Natural killer cell treated with Interleukin-12 subunit alpha and Interleukin-12 subunit beta and Interleukin-15 and Interleukin-18, amount 100 ng/mL, for 72 hours (primary cell): ENCODE data around the gene ITPRID2. TPM values are rescaled to one million over a fixed set of nuclear protein-coding genes. Genes with fewer than 3 reads are reported as not detected.

Experiments
- ATAC-seq, 2 donors: fragments of 150-1000 bp; cut with Tn5 transposase in 1 of 2; sonication (Bioruptor Pico), chemical (Tn5 transposase) in 1 of 2; 2 replicates each; pipeline ENCODE4 v1.10.0; 2021
- DNase-seq: peaks from one replicate; pipeline ENCODE4 v3.0.0; 2022; ENCODE audit warnings: low spot score
- H3K27ac Mint-ChIP-seq, 2 donors: 1 replicate in 1 of 2; 2 replicates in 1 of 2; pipeline ENCODE4 v1.8.0; 2022; ENCODE audit warnings: mixed read lengths in 2 of 2, mild to moderate bottlenecking in 1 of 2, moderate library complexity in 1 of 2
- H3K27me3 Mint-ChIP-seq, 2 donors: 1 replicate in 1 of 2; 2 replicates in 1 of 2; pipeline ENCODE4 v1.8.0; 2022; ENCODE audit warnings: mixed read lengths in 2 of 2
- H3K36me3 Mint-ChIP-seq: one replicate; pipeline ENCODE4 v1.8.0; 2022; ENCODE audit warnings: mixed read lengths
- H3K4me1 Mint-ChIP-seq, 2 donors: 1 replicate in 1 of 2; 2 replicates in 1 of 2; pipeline ENCODE4 v1.8.0; 2022; ENCODE audit warnings: low read depth in 2 of 2, mixed read lengths in 2 of 2, mild to moderate bottlenecking in 1 of 2
- H3K4me3 Mint-ChIP-seq: one replicate; pipeline ENCODE4 v1.8.0; 2022; ENCODE audit warnings: mixed read lengths
- H3K9me3 Mint-ChIP-seq: 2 replicates; pipeline ENCODE4 v1.8.0; 2022; ENCODE audit warnings: mixed read lengths
- total RNA-seq, 2 donors: library from RNA; stranded (reverse); gene quantifications; one replicate each; pipeline ENCODE4 v1.2.3, GENCODE V29; 2022

ITPRID2 gene
- total RNA-seq, 2 donors from 2014 or later = 53.4 to 79.7 TPM

GRCh38 chr2:181859803-181860202 is 31.7 kb upstream of the ITPRID2 start:
- Mint-ChIP-seq H3K27ac (no peak overlapping the region), H3K4me3 (no peak overlapping the region), H3K36me3 (no peaks in the 10 kb centered on the region), H3K9me3 (no peaks in the 10 kb centered on the region), H3K4me1 (no peaks in the 10 kb centered on the region), H3K27me3 (peaks cover 11 to 28% of the 10 kb centered on the region in 2 donors)
- DNase-seq (no peak), ATAC-seq (no peak)

- Mint-ChIP-seq H3K9me3 (no peaks in the 10 kb centered on the region), H3K4me1 (no peaks in the 10 kb centered on the region), H3K4me3 (no peak overlapping the region), H3K36me3 (no peaks in the 10 kb centered on the region), H3K27me3 (peaks cover 15 to 28% of the 10 kb centered on the region in 2 donors), H3K27ac (no peak overlapping the region)
- no peak for DNase-seq
- no peak for ATAC-seq
Observed at GRCh38 chr2:181861379-181861778, 30.2 kb upstream of the ITPRID2 start.

- Mint-ChIP-seq H3K4me3 (no peak overlapping the region), H3K27me3 (peaks cover 12 to 31% of the 10 kb centered on the region in 2 donors), H3K36me3 (no peaks in the 10 kb centered on the region), H3K27ac (no peak overlapping the region), H3K9me3 (no peaks in the 10 kb centered on the region), H3K4me1 (no peaks in the 10 kb centered on the region)
- ATAC-seq (no peak), DNase-seq (no peak)
Observed at GRCh38 chr2:181862583-181863281, 28.8 kb upstream of the ITPRID2 start.

GRCh38 chr2:181872178-181872577 is 19.4 kb upstream of the ITPRID2 start:
- Mint-ChIP-seq H3K4me1 (no peaks in the 10 kb centered on the region), H3K9me3 (peaks cover 4% of the 10 kb centered on the region), H3K36me3 (no peaks in the 10 kb centered on the region), H3K27me3 (peaks cover 13 to 25% of the 10 kb centered on the region in 2 donors), H3K4me3 (no peak overlapping the region), H3K27ac (no peak overlapping the region)
- DNase-seq (no peak), ATAC-seq (no peak)

GRCh38 chr2:181876614-181877063 is 14.9 kb upstream of the ITPRID2 start:
- H3K4me3 Mint-ChIP-seq = no peak overlapping the region
- peaks cover 10 to 18% of the 10 kb centered on the region in 2 donors for H3K27me3 Mint-ChIP-seq
- peaks cover 4% of the 10 kb centered on the region for H3K9me3 Mint-ChIP-seq
- H3K27ac Mint-ChIP-seq = no peak overlapping the region
- no peaks in the 10 kb centered on the region for H3K4me1 Mint-ChIP-seq
- no peak for DNase-seq
- H3K36me3 Mint-ChIP-seq = no peaks in the 10 kb centered on the region
- ATAC-seq = no peak

- peaks cover 4% of the 10 kb centered on the region for H3K9me3 Mint-ChIP-seq
- H3K36me3 Mint-ChIP-seq = no peaks in the 10 kb centered on the region
- H3K4me3 Mint-ChIP-seq = no peak overlapping the region
- ATAC-seq = no peak
- no peaks in the 10 kb centered on the region for H3K4me1 Mint-ChIP-seq
- H3K27me3 Mint-ChIP-seq = peaks cover 10 to 18% of the 10 kb centered on the region in 2 donors
- no peak overlapping the region for H3K27ac Mint-ChIP-seq
- DNase-seq = no peak
Observed at GRCh38 chr2:181877181-181877664, 14.3 kb upstream of the ITPRID2 start.

- Mint-ChIP-seq H3K27me3 (peaks cover 7 to 16% of the 10 kb centered on the region in 2 donors), H3K4me3 (no peak overlapping the region)
Observed at GRCh38 chr2:181878448-181878847, 13.1 kb upstream of the ITPRID2 start.

GRCh38 chr2:181879295-181879694 is 12.2 kb upstream of the ITPRID2 start:
- Mint-ChIP-seq H3K4me3 (no peak overlapping the region), H3K27ac (no peak overlapping the region)

More at GRCh38 chr2:181878448-181878847, 13.1 kb upstream of the ITPRID2 start:
- no peak for ATAC-seq
- DNase-seq = no peak
- Mint-ChIP-seq H3K9me3 (no peaks in the 10 kb centered on the region), H3K36me3 (no peaks in the 10 kb centered on the region), H3K27ac (no peak overlapping the region), H3K4me1 (no peaks in the 10 kb centered on the region)

GRCh38 chr2:181882246-181883020 is 9.1 kb upstream of the ITPRID2 start:
- no peaks in the 10 kb centered on the region for H3K9me3 Mint-ChIP-seq
- peaks cover 18 to 40% of the 10 kb centered on the region in 2 donors for H3K27me3 Mint-ChIP-seq
- H3K27ac Mint-ChIP-seq = no peak overlapping the region
- no peak overlapping the region for H3K4me3 Mint-ChIP-seq
- DNase-seq (no peak), ATAC-seq (no peak)
- H3K4me1 Mint-ChIP-seq = no peaks in the 10 kb centered on the region
- H3K36me3 Mint-ChIP-seq = no peaks in the 10 kb centered on the region

More at GRCh38 chr2:181879295-181879694, 12.2 kb upstream of the ITPRID2 start:
- Mint-ChIP-seq H3K27me3 (peaks cover 5 to 12% of the 10 kb centered on the region in 2 donors), H3K9me3 (no peaks in the 10 kb centered on the region), H3K36me3 (no peaks in the 10 kb centered on the region), H3K4me1 (no peaks in the 10 kb centered on the region)
- no peak for ATAC-seq
- DNase-seq = no peak

- Mint-ChIP-seq H3K36me3 (no peaks in the 10 kb centered on the region), H3K27ac (no peak overlapping the region), H3K4me3 (no peak overlapping the region), H3K9me3 (no peaks in the 10 kb centered on the region), H3K4me1 (no peaks in the 10 kb centered on the region), H3K27me3 (peaks cover 24 to 54% of the 10 kb centered on the region in 2 donors)
- DNase-seq (no peak), ATAC-seq (no peak)
Observed at GRCh38 chr2:181884601-181885000, 6.9 kb upstream of the ITPRID2 start.

- H3K36me3 Mint-ChIP-seq = no peaks in the 10 kb centered on the region
- H3K4me1 Mint-ChIP-seq = no peaks in the 10 kb centered on the region
- no peak overlapping the region for H3K27ac Mint-ChIP-seq
- no peak for DNase-seq
- ATAC-seq = no peak
- H3K9me3 Mint-ChIP-seq = no peaks in the 10 kb centered on the region
- H3K4me3 Mint-ChIP-seq = no peak overlapping the region
- peaks cover 27 to 59% of the 10 kb centered on the region in 2 donors for H3K27me3 Mint-ChIP-seq
Observed at GRCh38 chr2:181885096-181885495, 6.4 kb upstream of the ITPRID2 start.

GRCh38 chr2:181886192-181886591 is 5.3 kb upstream of the ITPRID2 start:
- Mint-ChIP-seq H3K4me3 (no peak overlapping the region), H3K9me3 (no peaks in the 10 kb centered on the region), H3K36me3 (no peaks in the 10 kb centered on the region), H3K27me3 (peaks cover 32 to 70% of the 10 kb centered on the region in 2 donors), H3K27ac (no peak overlapping the region), H3K4me1 (peaks cover 3 to 9% of the 10 kb centered on the region in 2 donors)
- no peak for DNase-seq
- ATAC-seq = no peak

GRCh38 chr2:181887045-181887444 is 4.5 kb upstream of the ITPRID2 start:
- H3K9me3 Mint-ChIP-seq = no peaks in the 10 kb centered on the region

GRCh38 chr2:181889776-181890175 is 1.8 kb upstream of the ITPRID2 start:
- Mint-ChIP-seq H3K36me3 (no peaks in the 10 kb centered on the region), H3K27ac (no peak overlapping the region), H3K4me3 (peak overlapping the region; percentile 0)

More at GRCh38 chr2:181887045-181887444, 4.5 kb upstream of the ITPRID2 start:
- H3K27me3 Mint-ChIP-seq = peaks cover 33 to 71% of the 10 kb centered on the region in 2 donors
- no peaks in the 10 kb centered on the region for H3K36me3 Mint-ChIP-seq
- DNase-seq (no peak), ATAC-seq (no peak)
- H3K4me1 Mint-ChIP-seq = peaks cover 5 to 11% of the 10 kb centered on the region in 2 donors
- no peak overlapping the region for H3K4me3 Mint-ChIP-seq
- H3K27ac Mint-ChIP-seq = no peak overlapping the region

More at GRCh38 chr2:181889776-181890175, 1.8 kb upstream of the ITPRID2 start:
- H3K27me3 Mint-ChIP-seq = peaks cover 28 to 55% of the 10 kb centered on the region in 2 donors
- H3K9me3 Mint-ChIP-seq = no peaks in the 10 kb centered on the region
- no peak for DNase-seq
- ATAC-seq = no peak
- H3K4me1 Mint-ChIP-seq = peaks cover 16 to 31% of the 10 kb centered on the region in 2 donors
